SU-DHL-6 (cell line): Measurements from ENCODE around the gene SMIM33.
"Not testable (repeated sequence)": the region's sequence is repeated elsewhere in the genome, so short reads cannot be mapped to it uniquely, and the experiment has no call there.

Experiments used
- EZH2phosphoT487 ChIP-seq: fragments of 200-600 bp; sonication (generic), shearing (Covaris generic); conservative IDR thresholded peaks from 2 replicates; pipeline ENCODE4 v1.6.1; 2018; ENCODE audit warnings: mild to moderate bottlenecking, antibody characterized with exemption, low read length, moderate library complexity, mixed read lengths
- TF ChIP-seq, protein P1 (sequence below): fragments of 200-600 bp; sonication (generic); IDR thresholded peaks from one replicate; pipeline ENCODE4 v1.5.1; 2017; ENCODE audit warnings: antibody characterized with exemption, mild to moderate bottlenecking, low read length, moderate library complexity; ENCODE audit not compliant: insufficient read depth, poor library complexity, severe bottlenecking

DNA sequence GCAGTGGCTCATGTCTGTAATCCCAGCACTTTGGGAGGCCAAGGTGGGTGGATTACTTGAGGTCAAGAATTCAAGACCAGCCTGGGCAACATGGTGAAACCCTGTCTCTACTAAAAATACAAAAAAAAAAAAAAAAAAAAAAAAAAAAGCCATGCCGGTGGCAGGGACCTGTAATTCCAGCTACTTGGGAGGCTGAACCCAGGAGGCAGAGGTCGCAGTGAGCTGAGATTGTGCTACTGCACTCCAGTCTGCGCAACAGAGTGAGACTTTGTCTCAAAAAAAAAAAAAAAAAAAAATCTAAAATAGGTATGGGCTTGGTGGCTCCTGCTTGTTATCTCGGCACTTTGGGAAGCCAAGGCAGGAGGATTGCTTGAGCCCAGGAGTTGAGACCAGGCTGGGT, 8.9 kb downstream of the SMIM33 start:
- TF ChIP-seq, protein P1, sequence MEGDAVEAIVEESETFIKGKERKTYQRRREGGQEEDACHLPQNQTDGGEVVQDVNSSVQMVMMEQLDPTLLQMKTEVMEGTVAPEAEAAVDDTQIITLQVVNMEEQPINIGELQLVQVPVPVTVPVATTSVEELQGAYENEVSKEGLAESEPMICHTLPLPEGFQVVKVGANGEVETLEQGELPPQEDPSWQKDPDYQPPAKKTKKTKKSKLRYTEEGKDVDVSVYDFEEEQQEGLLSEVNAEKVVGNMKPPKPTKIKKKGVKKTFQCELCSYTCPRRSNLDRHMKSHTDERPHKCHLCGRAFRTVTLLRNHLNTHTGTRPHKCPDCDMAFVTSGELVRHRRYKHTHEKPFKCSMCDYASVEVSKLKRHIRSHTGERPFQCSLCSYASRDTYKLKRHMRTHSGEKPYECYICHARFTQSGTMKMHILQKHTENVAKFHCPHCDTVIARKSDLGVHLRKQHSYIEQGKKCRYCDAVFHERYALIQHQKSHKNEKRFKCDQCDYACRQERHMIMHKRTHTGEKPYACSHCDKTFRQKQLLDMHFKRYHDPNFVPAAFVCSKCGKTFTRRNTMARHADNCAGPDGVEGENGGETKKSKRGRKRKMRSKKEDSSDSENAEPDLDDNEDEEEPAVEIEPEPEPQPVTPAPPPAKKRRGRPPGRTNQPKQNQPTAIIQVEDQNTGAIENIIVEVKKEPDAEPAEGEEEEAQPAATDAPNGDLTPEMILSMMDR = not testable (repeated sequence)
- TF ChIP-seq EZH2phosphoT487 = not testable (repeated sequence)
